ENCODE results near the gene ALPI. TPM values are rescaled to one million over a fixed set of nuclear protein-coding genes. Genes with fewer than 3 reads are reported as not detected.
"Not testable (repeated sequence)": the region's sequence is repeated elsewhere in the genome, so short reads cannot be mapped to it uniquely, and the experiment has no call there.

ALPI gene
- total RNA-seq, 1 donor from 2014 or later = not detected

- ATAC-seq (no peak), DNase-seq (ENCODE audit: missing footprints) (peak; percentile 23)
- intact Hi-C loops (cut with DNase I) = loop anchor here (5.0 to 10.0 kb wide), 2 partner anchors 113 to 511 kb away; partner anchors contain the start of gene NPPC
These were observed 17.9 kb upstream of the ALPI start for GRCh38 chr2:232438091-232438490.

DNA sequence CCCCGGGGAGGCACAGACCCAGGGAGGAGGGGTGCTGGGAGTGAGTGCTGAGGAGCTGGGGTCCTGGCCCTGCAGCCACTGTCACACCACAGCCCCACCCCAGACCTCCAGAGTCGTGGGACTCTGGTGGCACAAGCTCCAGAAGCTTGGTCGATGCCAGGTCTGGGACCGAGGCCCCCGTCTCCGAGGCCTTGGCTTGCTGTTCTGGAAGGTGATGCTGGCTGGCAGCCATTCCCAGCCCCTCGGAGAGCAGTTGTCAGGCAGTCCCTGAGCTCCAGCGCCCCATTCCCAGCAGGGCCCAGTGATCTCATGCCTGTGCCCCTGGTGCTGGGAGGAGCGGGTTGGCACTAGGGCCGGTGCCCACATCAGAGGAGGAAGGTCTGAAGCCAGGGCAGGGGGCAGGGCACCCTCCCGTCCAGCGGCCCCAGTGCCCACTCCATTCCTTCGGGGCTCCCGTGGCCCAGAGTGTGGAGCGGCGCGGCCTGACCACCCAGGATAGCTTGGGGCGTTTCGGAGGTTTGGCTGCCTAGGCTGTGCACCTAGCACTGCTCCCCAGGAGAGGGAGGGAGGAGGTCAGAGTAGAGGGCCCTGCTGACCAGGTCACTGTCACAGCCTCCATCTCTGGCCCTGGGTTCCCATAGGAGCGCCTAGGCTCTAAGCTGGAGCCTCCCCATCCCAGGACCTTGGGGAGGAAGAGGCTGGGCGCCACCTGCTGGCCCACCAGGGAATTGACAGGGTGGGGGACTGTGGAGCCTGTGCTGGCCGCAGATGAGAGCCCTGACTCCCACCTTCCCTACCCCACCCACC is 16.8 kb upstream of the ALPI start:
- peak; percentile 60 for ATAC-seq
- DNase-seq (ENCODE audit: missing footprints) = no peak
- intact Hi-C loops (cut with DNase I) = loop anchor here (5.0 to 10.0 kb wide), 2 partner anchors 114 to 512 kb away; partner anchors contain the start of gene NPPC

DNA sequence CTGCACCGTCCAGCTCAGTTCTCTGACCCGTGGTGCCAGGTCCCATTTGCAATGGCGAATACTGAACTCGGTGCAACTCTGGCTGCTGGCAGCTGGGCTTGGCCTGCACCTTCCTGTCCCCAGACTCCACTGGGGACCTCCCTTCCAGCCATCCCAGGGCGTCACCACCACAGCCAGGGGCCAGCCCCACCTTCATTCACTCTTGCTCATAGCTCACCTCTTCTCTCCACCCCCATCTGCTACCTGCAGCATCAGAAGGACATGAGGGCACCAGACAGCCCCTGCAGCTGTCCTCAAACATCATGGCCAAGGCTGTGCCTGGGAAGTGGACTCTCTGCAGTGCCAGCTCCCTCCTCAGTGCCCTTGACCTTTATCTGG is 16.2 kb upstream of the ALPI start:
- DNase-seq (ENCODE audit: missing footprints) (no peak), ATAC-seq (no peak)
- intact Hi-C loops (cut with DNase I) = loop anchor here (1.0 to 10.0 kb wide), 4 partner anchors 115 to 587 kb away; partner anchors contain the start of gene NPPC

DNA sequence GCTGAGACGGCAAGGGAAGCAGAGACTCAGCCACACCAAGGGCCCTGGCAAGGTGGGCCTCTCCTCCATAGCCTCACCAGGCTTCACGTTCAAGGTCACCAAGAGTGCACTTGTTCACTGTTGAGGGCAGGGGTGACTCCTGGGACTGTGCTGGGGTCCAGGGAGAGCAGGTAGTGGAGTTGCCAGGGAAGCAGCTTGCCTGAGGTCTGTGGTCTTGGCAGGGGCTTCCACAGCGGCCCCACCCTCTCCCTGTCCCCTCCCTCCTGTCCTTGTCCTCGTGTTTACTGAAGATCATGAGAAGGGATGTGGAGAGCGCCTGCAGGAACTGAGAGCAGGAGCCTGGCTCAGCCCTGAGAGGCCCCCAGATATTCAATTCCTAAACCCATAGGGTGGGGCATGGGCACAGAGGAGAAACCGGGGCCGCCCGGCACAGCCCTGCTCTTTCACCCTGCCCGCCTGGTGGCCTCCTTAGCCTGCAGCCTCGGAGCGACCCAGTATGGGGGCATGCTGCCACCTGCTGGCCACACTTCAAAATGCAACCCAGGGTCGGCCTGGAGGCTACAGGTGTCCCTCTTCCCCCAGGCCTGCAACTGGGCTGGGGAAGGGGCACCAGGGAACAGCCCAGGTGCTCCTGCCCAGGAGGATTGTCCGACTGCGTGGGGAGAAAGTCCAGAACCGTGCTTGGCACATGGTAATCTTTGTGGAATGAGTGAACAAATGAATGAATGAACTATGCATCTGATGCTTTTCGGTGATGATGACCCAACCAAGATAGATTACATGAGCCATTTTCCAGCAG is 15.5 kb upstream of the ALPI start:
- peak; percentile 83 for ATAC-seq
- DNase-seq (ENCODE audit: missing footprints) = peak; percentile 92
- intact Hi-C loops (cut with DNase I) = loop anchor here (1.0 to 5.0 kb wide), 2 partner anchors 534 to 588 kb away; no protein-coding TSS in a partner anchor

- no peak for DNase-seq (ENCODE audit: missing footprints)
- intact Hi-C loops (cut with DNase I) = loop anchor here (5.0 kb wide), 1 partner anchor 589 kb away; no protein-coding TSS in a partner anchor
- no peak for ATAC-seq
These were observed 14.8 kb upstream of the ALPI start for GRCh38 chr2:232441147-232441651.

DNA sequence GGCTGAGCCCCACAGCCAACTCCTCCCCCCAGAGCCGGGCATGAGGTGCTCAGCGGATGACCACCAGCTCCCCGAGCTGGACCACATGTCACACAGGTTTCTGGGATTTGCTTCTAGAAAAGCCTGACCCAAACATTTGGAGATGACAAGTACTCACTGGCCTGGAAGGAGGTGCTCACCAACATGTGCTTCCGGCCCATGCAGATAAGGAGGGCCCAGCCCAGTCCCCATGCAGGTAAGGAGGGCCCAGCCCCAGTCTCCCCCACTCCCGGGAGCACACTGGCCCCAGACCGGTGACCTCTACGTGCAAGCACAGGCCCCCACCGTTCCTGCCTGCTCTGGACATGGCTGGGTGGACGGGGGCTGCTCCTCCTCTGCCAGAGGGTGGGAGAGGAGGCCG is 14.0 kb upstream of the ALPI start:
- DNase-seq (ENCODE audit: missing footprints); ATAC-seq: not testable (repeated sequence)
- intact Hi-C loops (cut with DNase I) = loop anchor here (5.0 kb wide), 1 partner anchor 590 kb away; no protein-coding TSS in a partner anchor

DNA sequence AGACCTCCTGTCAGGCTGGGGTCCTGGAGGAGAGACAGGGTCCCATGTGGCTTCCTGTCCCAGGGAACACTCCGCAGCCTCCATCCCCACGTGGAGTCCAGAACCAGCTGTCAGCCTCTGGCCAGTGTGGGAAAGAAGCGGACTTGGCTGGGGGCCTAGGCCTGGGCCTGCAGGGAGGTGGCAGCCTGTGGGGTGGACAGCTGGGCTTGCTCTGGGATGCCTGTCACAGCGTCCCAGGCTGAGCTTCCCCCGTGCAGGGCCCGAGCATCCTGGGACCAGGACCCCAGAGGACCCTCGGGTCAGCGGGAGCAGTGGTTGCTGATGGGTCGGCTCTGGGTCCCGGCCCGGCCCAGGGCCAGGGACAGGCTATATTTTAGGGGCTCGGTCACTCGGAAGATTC is 13.5 kb upstream of the ALPI start:
- intact Hi-C loops (cut with DNase I) = loop anchor here (5.0 kb wide), 1 partner anchor 590 kb away; no protein-coding TSS in a partner anchor
- DNase-seq (ENCODE audit: missing footprints); ATAC-seq: not testable (repeated sequence)

- intact Hi-C loops (cut with DNase I) = loop anchor here (5.0 kb wide), 1 partner anchor 591 kb away; no protein-coding TSS in a partner anchor
- DNase-seq (ENCODE audit: missing footprints); ATAC-seq: not testable (repeated sequence)
These were observed 12.9 kb upstream of the ALPI start for GRCh38 chr2:232443047-232443446.

GRCh38 chr2:232443669-232444408 is 12.1 kb upstream of the ALPI start:
- intact Hi-C loops (cut with DNase I) = loop anchor here (5.0 kb wide), 1 partner anchor 592 kb away; no protein-coding TSS in a partner anchor
- not testable (repeated sequence) for ATAC-seq; DNase-seq (ENCODE audit: missing footprints)

- DNase-seq (ENCODE audit: missing footprints) (no peak), ATAC-seq (no peak)
- intact Hi-C loops (cut with DNase I) = loop anchor here (5.0 kb wide), 2 partner anchors 78 to 592 kb away; partner anchors contain the start of gene PRSS56
These were observed 11.4 kb upstream of the ALPI start for GRCh38 chr2:232444409-232445148.

DNA sequence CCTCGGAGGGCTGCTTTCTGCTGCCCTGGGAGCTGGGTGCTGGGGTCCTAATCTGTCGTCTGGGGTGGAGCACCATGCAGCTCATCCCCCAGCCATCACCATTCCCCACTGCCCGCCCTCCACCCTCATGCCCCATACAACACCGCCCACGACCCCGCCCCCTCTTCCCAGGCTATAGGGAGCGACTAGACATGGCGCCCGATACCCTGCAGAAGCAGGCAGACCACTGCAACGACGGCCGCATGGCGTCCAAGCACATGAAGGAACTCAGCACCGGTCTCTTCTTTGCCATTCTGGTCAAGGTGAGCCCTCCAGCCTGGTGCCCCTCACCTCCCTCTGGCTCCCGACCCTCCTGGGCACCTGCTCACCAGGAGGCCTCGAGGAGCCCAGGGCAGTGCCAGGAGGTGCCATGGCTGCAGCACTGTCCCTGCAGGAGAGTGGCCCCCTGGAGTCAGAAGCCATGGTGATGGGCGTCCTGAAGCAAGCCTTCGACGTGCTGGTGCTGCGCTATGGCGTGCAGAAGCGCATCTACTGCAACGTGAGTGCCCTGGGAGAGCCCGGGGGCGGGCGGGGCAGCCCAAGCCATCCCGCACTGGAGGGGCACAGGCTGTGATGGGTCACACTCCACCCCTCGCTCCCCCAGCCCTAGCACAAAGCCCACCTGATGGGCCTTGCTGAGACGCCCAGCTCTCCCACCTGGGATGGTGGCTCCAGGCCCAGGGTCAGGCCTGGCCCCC is 10.6 kb upstream of the ALPI start:
- not testable (repeated sequence) for DNase-seq (ENCODE audit: missing footprints)

GRCh38 chr2:232446266-232446777 is 9.6 kb upstream of the ALPI start:
- not testable (repeated sequence) for ATAC-seq; DNase-seq (ENCODE audit: missing footprints)
- intact Hi-C loops (cut with DNase I) = loop anchor here (5.0 kb wide), 1 partner anchor 76 kb away; the partner anchor contains the start of gene PRSS56

More for the DNA sequence above, 10.6 kb upstream of the ALPI start:
- not testable (repeated sequence) for ATAC-seq
- intact Hi-C loops (cut with DNase I) = loop anchor here (5.0 kb wide), 1 partner anchor 77 kb away; the partner anchor contains the start of gene PRSS56

DNA sequence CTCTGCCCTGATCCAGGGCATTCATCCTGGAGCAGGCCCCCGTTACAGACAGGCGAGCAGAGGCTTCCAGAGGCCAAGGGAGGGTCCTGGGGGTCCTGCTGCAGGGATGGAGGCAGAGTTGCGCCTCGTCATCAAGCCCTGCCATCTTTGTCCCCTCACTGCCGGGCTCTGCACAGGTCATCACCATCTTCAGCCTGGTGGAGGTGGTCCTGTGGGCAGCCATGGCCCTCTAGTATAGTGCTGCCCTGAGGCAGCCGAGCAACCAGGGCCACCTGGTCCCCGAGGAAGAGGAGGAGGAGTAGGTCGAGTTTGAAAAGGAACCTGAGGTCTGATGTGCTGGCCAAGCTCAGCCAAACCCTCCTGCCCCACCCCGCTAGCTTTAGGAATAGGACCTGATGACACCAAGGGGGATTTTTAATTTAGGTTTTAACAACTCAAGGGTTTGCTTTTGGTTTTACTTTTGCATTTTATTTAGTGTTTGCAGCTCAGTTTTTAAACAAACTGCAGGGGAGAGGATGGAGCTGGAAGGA is 8.8 kb upstream of the ALPI start:
- ATAC-seq = no peak

GRCh38 chr2:232447638-232448303 is 8.2 kb upstream of the ALPI start:
- no peak for ATAC-seq
- DNase-seq (ENCODE audit: missing footprints) = no peak
- intact Hi-C loops (cut with DNase I) = loop anchor here (5.0 kb wide), 1 partner anchor 75 kb away; the partner anchor contains the start of gene PRSS56

More for the DNA sequence above, 8.8 kb upstream of the ALPI start:
- DNase-seq (ENCODE audit: missing footprints) = no peak
- intact Hi-C loops (cut with DNase I) = loop anchor here (5.0 kb wide), 1 partner anchor 75 kb away; the partner anchor contains the start of gene PRSS56

DNA sequence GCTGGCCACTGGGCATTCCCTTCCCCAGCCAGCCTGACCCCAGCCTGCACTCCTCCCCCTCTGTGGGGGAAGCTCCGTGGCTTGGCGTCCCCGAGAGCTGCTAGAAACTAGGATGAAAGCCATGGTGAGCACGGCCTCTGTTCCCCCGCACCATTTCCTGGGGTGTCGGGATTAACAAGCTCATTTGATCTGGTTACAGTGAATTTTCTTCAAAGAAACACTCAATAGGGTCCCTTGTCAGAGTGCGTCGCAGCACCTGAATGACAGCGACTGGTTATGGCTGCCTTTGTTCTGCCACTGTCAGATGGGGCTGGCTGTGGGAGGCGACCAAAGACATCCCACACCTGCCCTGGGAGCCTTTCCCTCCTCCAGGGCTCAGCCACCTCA is 7.7 kb upstream of the ALPI start:
- intact Hi-C loops (cut with DNase I) = loop anchor here (5.0 kb wide), 1 partner anchor 74 kb away; the partner anchor contains the start of gene PRSS56
- DNase-seq (ENCODE audit: missing footprints) (no peak), ATAC-seq (no peak)

Data from Right ventricle myocardium inferior (tissue), 1 donor.